IPS-15b (cell line): ENCODE data around the gene E2F8.

Experiments used
- H3K27me3 ChIP-seq: one replicate; pipeline ENCODE4 v1.6.1; 2013; ENCODE audit warnings: low read length; ENCODE audit not compliant: control insufficient read depth, insufficient read depth
- H3K36me3 ChIP-seq: one replicate; pipeline ENCODE4 v1.6.1; 2013; ENCODE audit warnings: low read length; ENCODE audit not compliant: control insufficient read depth, insufficient read depth
- H3K4me1 ChIP-seq: one replicate; pipeline ENCODE4 v1.6.1; 2013; ENCODE audit warnings: mild to moderate bottlenecking, low read length; ENCODE audit not compliant: control insufficient read depth, insufficient read depth
- H3K4me3 ChIP-seq: one replicate; pipeline ENCODE4 v1.5.1; 2013; ENCODE audit warnings: low read depth, low read length
- H3K9ac ChIP-seq: one replicate; pipeline ENCODE4 v1.6.1; 2013; ENCODE audit warnings: low read depth, mild to moderate bottlenecking, low read length
- H3K9me3 ChIP-seq: one replicate; pipeline ENCODE4 v1.6.1; 2013; ENCODE audit warnings: mild to moderate bottlenecking, low read length; ENCODE audit not compliant: control insufficient read depth, insufficient read depth

Gene E2F8

GRCh38 chr11:19216021-19216420, 24.7 kb downstream of the E2F8 start:
- no peaks in the 10 kb centered on the region for H3K27me3 ChIP-seq
- no peaks in the 10 kb centered on the region for H3K36me3 ChIP-seq
- H3K4me1 ChIP-seq: no peaks in the 10 kb centered on the region
- H3K9ac ChIP-seq: no peak overlapping the region
- no peak overlapping the region for H3K4me3 ChIP-seq
- no peaks in the 10 kb centered on the region for H3K9me3 ChIP-seq

GRCh38 chr11:19209617-19210370, 31.0 kb downstream of the E2F8 start:
- Histone ChIP-seq H3K4me1 (no peaks in the 10 kb centered on the region), H3K36me3 (no peaks in the 10 kb centered on the region), H3K4me3 (no peak overlapping the region), H3K9ac (no peak overlapping the region), H3K9me3 (no peaks in the 10 kb centered on the region), H3K27me3 (no peaks in the 10 kb centered on the region)

- Histone ChIP-seq H3K4me1 (no peaks in the 10 kb centered on the region), H3K9ac (no peak overlapping the region), H3K4me3 (no peak overlapping the region), H3K27me3 (no peaks in the 10 kb centered on the region), H3K9me3 (no peaks in the 10 kb centered on the region), H3K36me3 (no peaks in the 10 kb centered on the region)
These were observed 31.7 kb downstream of the E2F8 start for GRCh38 chr11:19208959-19209546.

GRCh38 chr11:19208181-19208580, 32.6 kb downstream of the E2F8 start:
- Histone ChIP-seq H3K4me3 (no peak overlapping the region), H3K9ac (no peak overlapping the region), H3K36me3 (no peaks in the 10 kb centered on the region), H3K4me1 (no peaks in the 10 kb centered on the region), H3K27me3 (no peaks in the 10 kb centered on the region), H3K9me3 (no peaks in the 10 kb centered on the region)

DNA sequence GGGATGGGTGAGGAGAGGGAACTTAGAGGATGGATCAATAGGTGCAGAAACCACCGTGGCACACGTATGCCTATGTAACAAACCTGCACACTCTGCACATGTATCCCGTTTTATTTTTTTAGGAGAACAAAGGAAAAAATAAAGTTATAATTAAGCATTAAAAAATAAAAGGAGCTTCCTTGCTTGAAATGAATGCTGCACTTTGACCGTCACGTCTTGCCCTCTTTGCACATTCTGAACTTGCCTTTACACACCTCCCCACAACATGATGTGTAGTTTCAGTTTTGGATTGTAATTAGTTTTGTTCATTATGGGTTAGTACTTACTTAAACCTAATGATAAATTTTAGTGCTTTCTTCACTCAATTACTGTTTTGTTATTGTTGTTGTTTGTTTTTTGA, 35.9 kb downstream of the E2F8 start:
- Histone ChIP-seq H3K9me3 (no peaks in the 10 kb centered on the region), H3K36me3 (no peaks in the 10 kb centered on the region), H3K4me3 (no peak overlapping the region), H3K9ac (no peak overlapping the region), H3K27me3 (no peaks in the 10 kb centered on the region), H3K4me1 (no peaks in the 10 kb centered on the region)

DNA sequence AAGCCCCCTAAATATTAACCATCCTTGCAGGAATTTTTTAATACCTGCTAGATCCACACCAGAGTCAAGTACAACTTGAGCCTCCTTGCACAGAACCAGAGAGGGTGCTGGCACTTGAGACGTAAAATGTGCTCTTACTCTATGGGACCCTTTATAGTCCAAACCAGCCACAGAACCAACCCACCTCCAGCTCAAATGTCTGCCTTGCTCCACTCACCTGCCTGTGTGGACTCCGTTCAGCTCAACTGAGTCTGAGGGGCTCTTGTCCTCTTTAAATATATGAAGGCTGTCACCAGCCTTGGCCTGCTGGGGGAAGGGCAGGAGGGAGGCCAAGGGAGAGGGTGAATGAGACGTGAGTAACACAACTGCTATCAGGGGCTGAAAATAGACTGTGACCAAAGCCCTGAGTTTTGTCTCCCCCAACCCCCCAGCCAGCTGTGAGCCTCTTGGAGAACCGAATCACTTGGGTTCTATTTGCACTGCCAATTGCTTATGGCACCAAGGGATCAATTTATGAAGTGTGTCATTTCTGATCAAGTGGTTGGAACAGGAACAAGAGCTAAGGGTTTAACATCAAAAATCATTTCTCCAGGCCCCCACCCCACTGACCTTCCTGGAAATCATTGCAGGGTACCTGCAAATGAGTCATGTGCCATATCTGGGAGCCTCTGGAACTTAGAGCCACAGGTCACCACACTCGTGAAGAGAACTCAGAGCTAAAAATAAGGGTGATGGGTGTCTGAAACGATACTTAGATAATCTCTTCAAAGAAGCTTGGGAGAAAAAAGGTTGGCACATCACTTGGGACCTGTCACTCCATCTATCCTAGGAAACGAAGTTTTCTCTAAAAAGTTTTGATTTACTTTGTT, 38.8 kb downstream of the E2F8 start, which contains the start of gene CSRP3:
Gene CSRP3 (minus strand): TSS at position 247 of the 869 bp plus-strand sequence. CDS start 9,535 bp downstream, outside the sequence.
- no peak within 1 kb of the TSS for H3K4me3 ChIP-seq
- no peaks in the 10 kb centered on the region for H3K4me1 ChIP-seq
- no peaks in the 10 kb centered on the region for H3K9me3 ChIP-seq
- no peaks in the 10 kb centered on the region for H3K27me3 ChIP-seq
- no peak within 1 kb of the TSS for H3K9ac ChIP-seq
- H3K36me3 ChIP-seq: no peaks in the 10 kb centered on the region

DNA sequence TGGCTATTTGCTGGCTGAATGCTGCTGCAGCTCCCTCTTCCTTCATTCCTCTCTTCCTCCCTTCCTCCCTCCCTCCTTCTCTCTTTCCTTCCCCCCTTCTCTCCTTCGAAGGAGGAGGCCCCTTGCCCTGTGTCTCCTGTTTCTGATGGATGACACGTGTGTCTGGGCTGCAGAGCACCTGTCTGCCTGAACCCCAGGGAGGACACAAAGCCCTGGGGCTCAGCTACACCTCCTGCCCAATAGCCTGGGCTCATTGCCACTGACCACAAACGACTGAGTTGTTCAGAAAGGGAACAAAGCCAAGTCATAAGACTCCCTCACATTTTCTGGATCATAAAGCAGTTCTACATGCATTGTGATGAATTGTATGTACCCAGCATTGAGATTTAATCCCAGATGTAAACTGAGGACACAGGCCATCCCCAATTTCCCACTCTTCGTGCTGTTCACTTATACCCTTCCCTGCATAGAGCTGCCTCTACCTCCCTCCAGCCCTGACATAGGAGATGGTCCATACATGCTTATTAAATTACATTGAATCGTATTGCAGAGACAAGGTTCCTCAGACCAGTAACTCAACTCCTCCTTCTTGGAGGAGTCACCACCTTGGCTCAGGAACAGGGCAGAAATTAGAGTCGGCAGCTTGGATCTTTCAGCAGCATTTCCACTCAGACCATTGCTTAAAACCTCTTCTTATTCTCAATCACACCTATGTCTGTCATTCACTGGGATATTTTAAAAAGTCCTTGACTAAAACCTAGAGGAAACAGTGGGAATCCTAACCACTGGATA, 40.1 kb downstream of the E2F8 start:
- H3K9ac ChIP-seq: no peak overlapping the region
- no peak overlapping the region for H3K4me3 ChIP-seq

DNA sequence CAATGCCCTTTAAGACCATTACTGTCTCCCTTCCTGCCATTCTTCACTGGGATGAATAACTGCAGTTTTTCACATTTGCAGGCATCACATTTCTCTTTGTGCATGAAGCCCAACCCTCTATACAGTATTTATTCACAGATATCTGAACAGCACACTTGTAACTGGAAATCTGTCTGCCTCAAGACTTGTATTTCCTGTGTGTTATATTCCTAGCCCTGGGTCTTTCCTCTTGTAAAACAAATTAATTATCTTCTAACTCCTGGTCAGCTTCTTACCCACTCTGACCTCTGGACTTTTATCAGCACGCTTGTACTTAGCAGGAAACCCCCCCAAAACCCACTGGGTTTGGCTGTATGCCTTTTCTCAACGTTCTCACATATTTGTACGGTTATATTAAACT, 41.0 kb downstream of the E2F8 start:
- H3K4me3 ChIP-seq: no peak overlapping the region
- no peaks in the 10 kb centered on the region for H3K36me3 ChIP-seq
- H3K4me1 ChIP-seq: no peaks in the 10 kb centered on the region
- no peak overlapping the region for H3K9ac ChIP-seq
- H3K27me3 ChIP-seq: no peaks in the 10 kb centered on the region
- no peaks in the 10 kb centered on the region for H3K9me3 ChIP-seq

More for the DNA sequence above, 40.1 kb downstream of the E2F8 start:
- no peaks in the 10 kb centered on the region for H3K27me3 ChIP-seq
- no peaks in the 10 kb centered on the region for H3K9me3 ChIP-seq
- H3K36me3 ChIP-seq: no peaks in the 10 kb centered on the region
- H3K4me1 ChIP-seq: no peaks in the 10 kb centered on the region

GRCh38 chr11:19199048-19199447, 41.7 kb downstream of the E2F8 start:
- no peaks in the 10 kb centered on the region for H3K36me3 ChIP-seq
- no peak overlapping the region for H3K9ac ChIP-seq
- no peaks in the 10 kb centered on the region for H3K9me3 ChIP-seq
- H3K4me3 ChIP-seq: no peak overlapping the region
- no peaks in the 10 kb centered on the region for H3K4me1 ChIP-seq
- no peaks in the 10 kb centered on the region for H3K27me3 ChIP-seq

DNA sequence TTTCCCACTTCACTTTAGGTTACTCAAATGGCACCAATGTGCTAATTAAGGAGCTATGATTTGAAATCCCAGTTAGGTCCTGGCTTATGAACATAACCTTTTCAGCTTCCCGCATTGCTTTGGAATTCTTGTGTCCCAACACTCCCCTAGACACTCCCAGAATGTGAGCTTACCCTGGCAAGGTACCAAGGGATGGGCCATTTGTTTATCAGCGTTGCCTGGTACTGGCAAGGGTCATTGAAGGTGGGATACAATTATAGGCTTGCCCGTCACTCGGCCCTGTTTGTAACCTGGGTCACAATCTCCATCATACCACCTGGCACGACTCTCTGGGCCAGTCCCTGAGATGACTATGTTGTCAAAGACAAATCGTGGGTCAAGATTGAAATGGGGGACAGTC, 44.3 kb downstream of the E2F8 start:
- H3K27me3 ChIP-seq: no peaks in the 10 kb centered on the region
- H3K9me3 ChIP-seq: no peaks in the 10 kb centered on the region
- no peaks in the 10 kb centered on the region for H3K4me1 ChIP-seq
- no peak overlapping the region for H3K4me3 ChIP-seq
- H3K9ac ChIP-seq: no peak overlapping the region
- H3K36me3 ChIP-seq: no peaks in the 10 kb centered on the region

DNA sequence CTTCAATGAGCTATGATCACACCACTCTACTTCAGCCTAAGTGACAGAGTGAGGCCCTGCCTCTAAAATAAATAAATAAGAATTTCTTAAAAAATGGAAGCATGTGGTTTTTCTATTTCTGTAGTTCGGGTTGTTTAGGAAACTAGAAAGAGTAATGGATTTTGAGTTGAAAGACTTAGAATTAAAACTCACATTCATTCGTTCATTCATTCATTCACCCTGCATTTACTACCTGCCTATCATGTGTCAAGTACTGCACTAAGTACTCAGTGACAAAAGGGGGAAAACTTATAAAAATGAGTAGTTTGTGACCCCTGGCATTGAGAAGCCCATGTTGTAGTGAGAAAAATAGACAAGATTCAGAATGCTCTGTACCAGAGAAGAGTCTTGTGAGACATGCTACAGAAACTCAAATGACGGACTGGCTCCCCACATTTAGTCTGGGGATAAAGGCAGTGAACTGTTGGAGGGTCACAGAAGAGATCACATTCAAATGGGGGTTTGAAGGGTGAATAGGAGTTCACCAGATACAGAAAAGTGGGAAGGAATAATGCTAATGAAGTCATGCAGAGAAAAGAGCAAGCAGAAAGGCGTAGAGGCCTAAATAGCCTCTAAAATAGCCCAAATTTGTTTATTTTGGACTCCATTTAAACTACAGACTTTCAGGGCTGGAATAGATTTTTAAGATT, 46.0 kb downstream of the E2F8 start:
- no peak overlapping the region for H3K9ac ChIP-seq
- H3K9me3 ChIP-seq: no peaks in the 10 kb centered on the region
- no peaks in the 10 kb centered on the region for H3K27me3 ChIP-seq
- no peaks in the 10 kb centered on the region for H3K36me3 ChIP-seq
- no peaks in the 10 kb centered on the region for H3K4me1 ChIP-seq
- H3K4me3 ChIP-seq: no peak overlapping the region
